NCI-H1930 (cell line): ENCODE data around the gene HS3ST3A1.

Source experiments
- DNase-seq, 2 experiments: peaks; one replicate each; lab custom pipeline; 2025; lab: John Stamatoyannopoulos, UW

HS3ST3A1 gene

GRCh38 chr17:13601776-13602551, at the start of gene HS3ST3A1:
HS3ST3A1 (minus strand) TSS chr17:13601929; CDS start chr17:13601129, 800 bp downstream.
- DNase-seq, result peak; percentile 48 to 60

- no peak for DNase-seq
These were observed 48.5 kb upstream of the HS3ST3A1 start for GRCh38 chr17:13650096-13650675.

- DNase-seq, result no peak
These were observed 45.9 kb upstream of the HS3ST3A1 start for GRCh38 chr17:13647543-13648021.

- no peak for DNase-seq
These were observed 45.3 kb upstream of the HS3ST3A1 start for GRCh38 chr17:13646969-13647542.

- DNase-seq, result no peak
These were observed 44.7 kb upstream of the HS3ST3A1 start for GRCh38 chr17:13646411-13646810.

- no peak for DNase-seq
These were observed 41.5 kb upstream of the HS3ST3A1 start for GRCh38 chr17:13643180-13643579.

- DNase-seq, result no peak
These were observed 40.5 kb upstream of the HS3ST3A1 start for GRCh38 chr17:13642188-13642587.

- no peak for DNase-seq
These were observed 38.8 kb upstream of the HS3ST3A1 start for GRCh38 chr17:13640551-13640950.

- DNase-seq, result no peak
These were observed 37.2 kb upstream of the HS3ST3A1 start for GRCh38 chr17:13638855-13639458.

- DNase-seq, result no peak
These were observed 35.2 kb upstream of the HS3ST3A1 start for GRCh38 chr17:13636951-13637350.

GRCh38 chr17:13635951-13636350, 34.2 kb upstream of the HS3ST3A1 start:
- DNase-seq, result no peak

GRCh38 chr17:13634021-13634420, 32.3 kb upstream of the HS3ST3A1 start:
- DNase-seq, result no peak

GRCh38 chr17:13631529-13631928, 29.8 kb upstream of the HS3ST3A1 start:
- no peak for DNase-seq

- DNase-seq, result no peak
These were observed 25.0 kb upstream of the HS3ST3A1 start for GRCh38 chr17:13626703-13627102.

- no peak for DNase-seq
These were observed 17.7 kb upstream of the HS3ST3A1 start for GRCh38 chr17:13619462-13619861.

- DNase-seq, result no peak
These were observed 14.3 kb upstream of the HS3ST3A1 start for GRCh38 chr17:13616031-13616430.

GRCh38 chr17:13609941-13610340, 8.2 kb upstream of the HS3ST3A1 start:
- no peak for DNase-seq

- DNase-seq, result peak in 1 of 2 experiments; percentile 5
These were observed 380 bp downstream of the HS3ST3A1 start for GRCh38 chr17:13601322-13601775.

GRCh38 chr17:13600475-13601321, 1.0 kb downstream of the HS3ST3A1 start:
- DNase-seq, result no peak

- no peak for DNase-seq
These were observed 1.9 kb downstream of the HS3ST3A1 start for GRCh38 chr17:13599864-13600263.

- DNase-seq, result no peak
These were observed 2.6 kb downstream of the HS3ST3A1 start for GRCh38 chr17:13599168-13599577.
